ENCODE results near the gene THSD4.

Gene THSD4

GRCh38 chr15:71572452-71573053 is 457.3 kb downstream of the THSD4 start:
- Histone ChIP-seq H3K27ac (replicated peaks) (no peak overlapping the region), H3K27me3 (ENCODE audit: insufficient read depth, poor library complexity, severe bottlenecking) (peaks cover 11% of the 10 kb centered on the region)
- DNase-seq (ENCODE audit: low read depth in 1 of 2, low spot score in 1 of 2), result no peak

DNA sequence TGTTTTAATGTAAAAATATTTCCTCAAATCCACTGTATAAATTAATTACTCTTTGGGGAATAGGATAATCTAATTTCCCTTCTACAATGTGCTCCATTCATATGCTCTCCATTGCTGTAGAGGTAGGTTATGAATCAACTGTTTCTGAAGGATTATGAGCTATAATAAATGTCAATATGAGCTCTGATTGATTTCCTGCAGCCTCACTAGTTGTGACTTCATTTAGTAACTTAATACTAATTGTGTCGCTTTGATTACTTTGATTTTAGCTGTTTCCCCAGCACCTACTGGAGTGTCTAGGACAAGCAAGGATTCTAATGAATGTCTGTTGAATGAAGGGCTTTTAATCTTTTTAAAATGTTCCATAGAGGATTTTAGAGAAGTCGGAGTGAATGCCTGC is 458.3 kb downstream of the THSD4 start:
- no peak for DNase-seq (ENCODE audit: low read depth in 1 of 2, low spot score in 1 of 2)
- Histone ChIP-seq H3K27ac (replicated peaks) (no peak overlapping the region), H3K4me3 (replicated peaks; ENCODE audit: insufficient read depth, low read length) (no peak overlapping the region), H3K27me3 (ENCODE audit: insufficient read depth, poor library complexity, severe bottlenecking) (peaks cover 9% of the 10 kb centered on the region)
- TF ChIP-seq SPI1 (IDR thresholded peaks at IDR 0.05; ENCODE audit: borderline replicate concordance, low read depth) (no peak), GABPA (IDR thresholded peaks at IDR 0.05; ENCODE audit: low read depth) (no peak), POLR2AphosphoS5 (IDR thresholded peaks at IDR 0.05; ENCODE audit: low read depth) (no peak)
- TF ChIP-seq, protein P1, sequence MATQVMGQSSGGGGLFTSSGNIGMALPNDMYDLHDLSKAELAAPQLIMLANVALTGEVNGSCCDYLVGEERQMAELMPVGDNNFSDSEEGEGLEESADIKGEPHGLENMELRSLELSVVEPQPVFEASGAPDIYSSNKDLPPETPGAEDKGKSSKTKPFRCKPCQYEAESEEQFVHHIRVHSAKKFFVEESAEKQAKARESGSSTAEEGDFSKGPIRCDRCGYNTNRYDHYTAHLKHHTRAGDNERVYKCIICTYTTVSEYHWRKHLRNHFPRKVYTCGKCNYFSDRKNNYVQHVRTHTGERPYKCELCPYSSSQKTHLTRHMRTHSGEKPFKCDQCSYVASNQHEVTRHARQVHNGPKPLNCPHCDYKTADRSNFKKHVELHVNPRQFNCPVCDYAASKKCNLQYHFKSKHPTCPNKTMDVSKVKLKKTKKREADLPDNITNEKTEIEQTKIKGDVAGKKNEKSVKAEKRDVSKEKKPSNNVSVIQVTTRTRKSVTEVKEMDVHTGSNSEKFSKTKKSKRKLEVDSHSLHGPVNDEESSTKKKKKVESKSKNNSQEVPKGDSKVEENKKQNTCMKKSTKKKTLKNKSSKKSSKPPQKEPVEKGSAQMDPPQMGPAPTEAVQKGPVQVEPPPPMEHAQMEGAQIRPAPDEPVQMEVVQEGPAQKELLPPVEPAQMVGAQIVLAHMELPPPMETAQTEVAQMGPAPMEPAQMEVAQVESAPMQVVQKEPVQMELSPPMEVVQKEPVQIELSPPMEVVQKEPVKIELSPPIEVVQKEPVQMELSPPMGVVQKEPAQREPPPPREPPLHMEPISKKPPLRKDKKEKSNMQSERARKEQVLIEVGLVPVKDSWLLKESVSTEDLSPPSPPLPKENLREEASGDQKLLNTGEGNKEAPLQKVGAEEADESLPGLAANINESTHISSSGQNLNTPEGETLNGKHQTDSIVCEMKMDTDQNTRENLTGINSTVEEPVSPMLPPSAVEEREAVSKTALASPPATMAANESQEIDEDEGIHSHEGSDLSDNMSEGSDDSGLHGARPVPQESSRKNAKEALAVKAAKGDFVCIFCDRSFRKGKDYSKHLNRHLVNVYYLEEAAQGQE (IDR thresholded peaks at IDR 0.05; ENCODE audit: insufficient replicate concordance, low read depth), result no peak
- TF ChIP-seq, protein P2, sequence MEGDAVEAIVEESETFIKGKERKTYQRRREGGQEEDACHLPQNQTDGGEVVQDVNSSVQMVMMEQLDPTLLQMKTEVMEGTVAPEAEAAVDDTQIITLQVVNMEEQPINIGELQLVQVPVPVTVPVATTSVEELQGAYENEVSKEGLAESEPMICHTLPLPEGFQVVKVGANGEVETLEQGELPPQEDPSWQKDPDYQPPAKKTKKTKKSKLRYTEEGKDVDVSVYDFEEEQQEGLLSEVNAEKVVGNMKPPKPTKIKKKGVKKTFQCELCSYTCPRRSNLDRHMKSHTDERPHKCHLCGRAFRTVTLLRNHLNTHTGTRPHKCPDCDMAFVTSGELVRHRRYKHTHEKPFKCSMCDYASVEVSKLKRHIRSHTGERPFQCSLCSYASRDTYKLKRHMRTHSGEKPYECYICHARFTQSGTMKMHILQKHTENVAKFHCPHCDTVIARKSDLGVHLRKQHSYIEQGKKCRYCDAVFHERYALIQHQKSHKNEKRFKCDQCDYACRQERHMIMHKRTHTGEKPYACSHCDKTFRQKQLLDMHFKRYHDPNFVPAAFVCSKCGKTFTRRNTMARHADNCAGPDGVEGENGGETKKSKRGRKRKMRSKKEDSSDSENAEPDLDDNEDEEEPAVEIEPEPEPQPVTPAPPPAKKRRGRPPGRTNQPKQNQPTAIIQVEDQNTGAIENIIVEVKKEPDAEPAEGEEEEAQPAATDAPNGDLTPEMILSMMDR (IDR thresholded peaks at IDR 0.05; ENCODE audit: insufficient read depth, low read length), result no peak

More at GRCh38 chr15:71572452-71573053, 457.3 kb downstream of the THSD4 start:
- H3K4me3 ChIP-seq (replicated peaks; ENCODE audit: insufficient read depth, low read length), result no peak overlapping the region
- no peak for TF ChIP-seq SPI1 (IDR thresholded peaks at IDR 0.05; ENCODE audit: borderline replicate concordance, low read depth)
- TF ChIP-seq POLR2AphosphoS5 (IDR thresholded peaks at IDR 0.05; ENCODE audit: low read depth), result no peak
- TF ChIP-seq, protein P2 (IDR thresholded peaks at IDR 0.05; ENCODE audit: insufficient read depth, low read length), result no peak
- TF ChIP-seq, protein P1 (IDR thresholded peaks at IDR 0.05; ENCODE audit: insufficient replicate concordance, low read depth), result no peak
- no peak for TF ChIP-seq GABPA (IDR thresholded peaks at IDR 0.05; ENCODE audit: low read depth)

- H3K4me3 ChIP-seq (replicated peaks; ENCODE audit: insufficient read depth, low read length), result no peak overlapping the region
- no peak for DNase-seq (ENCODE audit: low read depth in 1 of 2, low spot score in 1 of 2)
- H3K27ac ChIP-seq (replicated peaks), result no peak overlapping the region
- H3K27me3 ChIP-seq (ENCODE audit: insufficient read depth, poor library complexity, severe bottlenecking), result peaks cover 9% of the 10 kb centered on the region
- TF ChIP-seq, protein P2 (IDR thresholded peaks at IDR 0.05; ENCODE audit: insufficient read depth, low read length), result no peak
- TF ChIP-seq POLR2AphosphoS5 (IDR thresholded peaks at IDR 0.05; ENCODE audit: low read depth), result no peak
- TF ChIP-seq SPI1 (IDR thresholded peaks at IDR 0.05; ENCODE audit: borderline replicate concordance, low read depth), result no peak
- TF ChIP-seq, protein P1 (IDR thresholded peaks at IDR 0.05; ENCODE audit: insufficient replicate concordance, low read depth), result no peak
- TF ChIP-seq GABPA (IDR thresholded peaks at IDR 0.05; ENCODE audit: low read depth), result no peak
Measured at GRCh38 chr15:71575474-71576045, 460.3 kb downstream of the THSD4 start.

Measured in HL-60 (cell line).